ENCODE measurements around the gene PPP1R13B. TPM values are rescaled to one million over a fixed set of nuclear protein-coding genes. Genes with fewer than 3 reads are reported as not detected.

The PPP1R13B gene
- polyA plus RNA-seq, 2 of the 4 experiments (the other 2 are of a cell fraction): 2.2 to 2.7 TPM

DNA sequence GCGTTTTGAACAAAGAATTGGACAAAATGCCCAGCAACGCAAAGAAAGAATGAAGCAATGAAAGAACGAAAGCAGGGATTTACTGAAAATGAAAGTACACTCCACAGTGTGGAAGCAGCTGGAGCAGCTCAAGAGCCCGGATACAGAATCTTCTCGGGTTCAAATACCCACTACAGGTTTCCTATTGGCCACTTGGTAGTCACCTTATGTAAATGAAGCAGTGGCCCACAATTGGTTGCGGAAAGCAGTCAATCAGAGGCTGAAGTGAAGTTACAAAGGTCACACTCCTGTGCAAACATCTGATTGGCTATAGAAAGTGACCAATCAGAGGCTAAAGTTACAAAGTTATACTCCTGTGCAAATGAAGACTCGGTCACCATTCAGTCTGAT lies 15.0 kb upstream of the PPP1R13B start:
- Histone ChIP-seq H3K4me3 (no peak overlapping the region), H3K9me3 (no peaks in the 10 kb centered on the region), H3K27ac (no peak overlapping the region), H3K4me2 (no peak overlapping the region; the same call in 2 of the 3 replicates), H3K4me1 (peaks cover 2% of the 10 kb centered on the region; the same call in 1 of the 3 replicates)
- 61% methylated on average over 7 of the region's 7 CpGs for WGBS (ENCODE audit: missing lambda C conversion rate)
- ATAC-seq: 0 out of 6 replicates have a peak, but pooled peaks of 1 of the 2 experiments have one; percentile 16
- no peak for FAIRE-seq
- DNase-seq (ENCODE audit: low read depth in 1 of 2, low spot score in 1 of 2): no peak
- ChIA-PET CTCF (no interaction called here), POLR2A (no interaction called here)
- no peak for TF ChIP-seq ZSCAN20 (CRISPR knock-in tag; IDR thresholded peaks at IDR 0.05)

DNA sequence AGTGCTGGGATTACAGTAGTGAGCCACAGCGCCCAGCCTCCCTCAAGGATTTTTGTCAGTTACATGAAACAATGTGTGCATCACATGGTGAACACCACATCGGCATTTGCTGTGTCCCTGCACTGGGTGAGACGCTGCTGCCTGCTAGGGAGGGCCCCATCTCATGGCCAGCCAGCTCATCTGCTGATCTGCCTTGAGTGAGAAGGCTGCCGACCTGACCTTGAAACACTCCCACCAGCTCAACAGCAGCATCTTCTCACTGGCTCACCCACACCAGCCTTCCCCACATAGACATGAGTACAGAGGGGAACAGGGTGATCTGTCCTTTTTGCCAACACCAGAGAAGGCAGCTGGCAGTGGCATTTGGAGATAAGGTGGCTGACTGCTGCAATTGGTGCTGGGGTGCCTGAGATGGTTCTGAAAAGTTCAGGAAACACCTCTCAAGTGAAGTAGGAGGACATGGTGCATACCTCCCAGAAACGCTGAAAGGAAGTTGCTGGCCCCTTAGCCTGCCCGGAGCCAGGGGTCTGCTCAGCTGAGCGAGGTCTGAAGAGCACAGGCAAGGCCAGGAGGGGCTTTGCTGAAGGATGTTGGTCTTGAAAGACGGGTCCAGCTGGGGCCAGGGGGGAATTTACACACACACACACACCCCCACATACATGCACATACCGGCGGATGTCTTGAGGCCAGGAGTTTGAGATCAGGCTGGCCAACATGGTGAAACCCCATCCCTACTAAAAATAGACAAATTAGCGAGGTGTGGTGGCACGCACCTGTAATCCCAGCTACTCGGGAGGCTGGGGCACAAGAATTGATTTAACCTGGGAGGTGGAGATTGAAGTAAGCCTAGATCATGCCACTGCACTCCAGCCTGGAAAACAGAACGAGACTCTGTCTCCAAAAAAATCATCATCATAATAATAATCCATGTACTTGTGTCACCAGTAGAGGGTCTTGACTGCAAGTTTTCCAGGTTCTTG lies 14.3 kb upstream of the PPP1R13B start:
- CTCF ChIA-PET: interaction anchor here (0.6 to 1.6 kb wide), 2 partner anchors 38 to 48 kb away, joined by 3 to 5 read pairs; no protein-coding TSS in a partner anchor
- WGBS (ENCODE audit: missing lambda C conversion rate): 75% methylated on average over 14 of the region's 14 CpGs
- ATAC-seq: no peak

GRCh38 chr14:103859416-103860202 lies 12.2 kb upstream of the PPP1R13B start:
- no peak for TF ChIP-seq RAD21 (conservative IDR thresholded peaks at IDR 0.05 in 1 of 2, IDR thresholded peaks at IDR 0.05 in 1 of 2)
- TF ChIP-seq PBX3 (IDR thresholded peaks at IDR 0.05): no peak
- H3K27ac ChIP-seq: no peak overlapping the region
- no peak overlapping the region for H3K4me3 ChIP-seq
- ChIA-PET POLR2A (no interaction called here), CTCF (interaction anchor here (0.9 to 1.6 kb wide), 5 partner anchors 9 to 51 kb away, joined by 3 to 4 read pairs (median 3); no protein-coding TSS in a partner anchor)
- WGBS (ENCODE audit: missing lambda C conversion rate): 77% methylated on average over 17 of the region's 18 CpGs
- H3K4me1 ChIP-seq: no peaks in the 10 kb centered on the region
- FAIRE-seq: no peak
- no peaks in the 10 kb centered on the region for H3K9me3 ChIP-seq
- DNase-seq (ENCODE audit: low read depth in 1 of 2, low spot score in 1 of 2): no peak
- 0 out of 6 replicates have a peak, but pooled peaks have one; percentile 14 to 31 for ATAC-seq
- H3K4me2 ChIP-seq: no peak overlapping the region

More for the DNA sequence above, 14.3 kb upstream of the PPP1R13B start:
- no peak overlapping the region for H3K27ac ChIP-seq
- DNase-seq (ENCODE audit: low read depth in 1 of 2, low spot score in 1 of 2): no peak
- TF ChIP-seq NFE2L2 (conservative IDR thresholded peaks at IDR 0.05; ENCODE audit: low read length): no peak
- H3K4me2 ChIP-seq: no peak overlapping the region
- H3K9me3 ChIP-seq: no peaks in the 10 kb centered on the region
- no peak overlapping the region for H3K4me3 ChIP-seq
- POLR2A ChIA-PET: no interaction called here
- no peak for FAIRE-seq
- no peaks in the 10 kb centered on the region for H3K4me1 ChIP-seq

GRCh38 chr14:103858063-103858781 lies 10.8 kb upstream of the PPP1R13B start:
- ATAC-seq (no peak; a peak in 1 of 6 replicates), DNase-seq (ENCODE audit: low read depth in 1 of 2, low spot score in 1 of 2) (no peak), FAIRE-seq (no peak)
- ChIA-PET CTCF (interaction anchor here (1.1 kb wide), 1 partner anchor 30 kb away, joined by 3 read pairs; no protein-coding TSS in a partner anchor), POLR2A (no interaction called here)
- WGBS (ENCODE audit: missing lambda C conversion rate): 55% methylated on average over 11 of the region's 13 CpGs
- Histone ChIP-seq H3K4me2 (no peak overlapping the region), H3K9me3 (no peaks in the 10 kb centered on the region), H3K27ac (no peak overlapping the region), H3K4me1 (no peaks in the 10 kb centered on the region), H3K4me3 (no peak overlapping the region)
- TF ChIP-seq NFE2L2 (conservative IDR thresholded peaks at IDR 0.05; ENCODE audit: low read length) (no peak), EHMT2 (IDR thresholded peaks at IDR 0.05; ENCODE audit: low read depth) (no peak), RARB (CRISPR knock-in tag; IDR thresholded peaks at IDR 0.05) (no peak), HOXB13 (CRISPR knock-in tag; IDR thresholded peaks at IDR 0.05; ENCODE audit: low read depth) (no peak), CHD4 (IDR thresholded peaks at IDR 0.05; ENCODE audit: borderline replicate concordance) (no peak), POLR2A (IDR thresholded peaks at IDR 0.05; ENCODE audit: low read length) (no peak)

GRCh38 chr14:103857256-103857655 lies 9.9 kb upstream of the PPP1R13B start:
- Histone ChIP-seq H3K9me3 (no peaks in the 10 kb centered on the region), H3K4me2 (no peak overlapping the region), H3K4me3 (no peak overlapping the region), H3K4me1 (no peaks in the 10 kb centered on the region), H3K27ac (no peak overlapping the region)
- DNase-seq (ENCODE audit: low read depth in 1 of 2, low spot score in 1 of 2): no peak
- no peak for FAIRE-seq
- ChIA-PET POLR2A (no interaction called here), CTCF (no interaction called here)
- ATAC-seq: no peak
- 62% methylated on average over 5 of the region's 6 CpGs for WGBS (ENCODE audit: missing lambda C conversion rate)
- no peak for TF ChIP-seq NR3C1 (IDR thresholded peaks at IDR 0.05)
- TF ChIP-seq ZNF302 (CRISPR knock-in tag; IDR thresholded peaks at IDR 0.05): no peak
- no peak for TF ChIP-seq REST (IDR thresholded peaks at IDR 0.05)
- TF ChIP-seq, protein P1, sequence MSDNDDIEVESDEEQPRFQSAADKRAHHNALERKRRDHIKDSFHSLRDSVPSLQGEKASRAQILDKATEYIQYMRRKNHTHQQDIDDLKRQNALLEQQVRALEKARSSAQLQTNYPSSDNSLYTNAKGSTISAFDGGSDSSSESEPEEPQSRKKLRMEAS (IDR thresholded peaks at IDR 0.05): no peak
- TF ChIP-seq, protein P2, sequence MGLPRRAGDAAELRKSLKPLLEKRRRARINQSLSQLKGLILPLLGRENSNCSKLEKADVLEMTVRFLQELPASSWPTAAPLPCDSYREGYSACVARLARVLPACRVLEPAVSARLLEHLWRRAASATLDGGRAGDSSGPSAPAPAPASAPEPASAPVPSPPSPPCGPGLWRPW (IDR thresholded peaks at IDR 0.05): no peak
- no peak for TF ChIP-seq RCOR1 (IDR thresholded peaks at IDR 0.05; ENCODE audit: low read depth, low read length)
- TF ChIP-seq EHF (CRISPR knock-in tag; IDR thresholded peaks at IDR 0.05): no peak
- no peak for TF ChIP-seq GATA3 (IDR thresholded peaks at IDR 0.05; ENCODE audit: borderline replicate concordance)
- TF ChIP-seq KDM5A (IDR thresholded peaks at IDR 0.05): no peak

All from A549 (cell line).